Pancreas (tissue), 10 donors: ENCODE results near the gene TBX21. TPM values are rescaled to one million over a fixed set of nuclear protein-coding genes. Genes with fewer than 3 reads are reported as not detected.

Experiments
- ATAC-seq, 4 donors: fragments of 200-7000 bp; cut with Tn5 transposase; one replicate each; pipeline versions ENCODE4 v1.8.0 to v1.9.1; 2020; ENCODE audit warnings: mild to moderate bottlenecking in 4 of 4, moderate library complexity in 4 of 4
- DNase-seq, 6 donors: peaks; one replicate each; pipeline ENCODE4 v3.0.0-alpha.2; 2020
- FAIRE-seq: peaks from 2 replicates; lab custom pipeline; 2012; peaks lifted over from hg19 to GRCh38; lab: Jason Lieb, UNC
- H3K27ac ChIP-seq, 4 donors: fragments of 200-600 bp; sonication (generic); 1 replicate in 3 of 4; 2 replicates in 1 of 4; pipeline versions ENCODE4 v1.5.0 to v1.8.0; 2020
- H3K27me3 ChIP-seq, 4 donors: fragments of 200-600 bp; one replicate each; pipeline ENCODE4 v1.8.0; 2021
- H3K36me3 ChIP-seq, 3 donors: fragments of 200-600 bp; sonication (generic) in 1 of 3; one replicate each; pipeline versions ENCODE4 v1.5.0 to v1.8.0; 2020 to 2021
- H3K4me1 ChIP-seq, 3 donors: fragments of 200-600 bp; one replicate each; pipeline ENCODE4 v1.8.0; 2021
- H3K4me3 ChIP-seq, 4 donors: fragments of 200-600 bp; sonication (generic) in 2 of 4; one replicate each; pipeline versions ENCODE4 v1.5.0 to v1.8.0; 2020 to 2021
- H3K9me3 ChIP-seq, 4 donors: fragments of 200-600 bp; one replicate each; pipeline ENCODE4 v1.8.0; 2021
- CTCF ChIP-seq, 4 donors: fragments of 200-600 bp; sonication (generic) in 3 of 4; IDR thresholded peaks; one replicate each; pipeline versions ENCODE4 v1.5.0 to v1.8.0; 2021; ENCODE audit warnings: antibody characterized with exemption in 4 of 4
- WGBS, 2 donors: extraction: QIAGEN DNeasy Blood & Tissue Kit; methylation state at CpG; one replicate each; pipeline ENCODE4 v1.1.7; 2013; 5-methylcytosine and 5-hydroxymethylcytosine counted together
- intact Hi-C, 3 donors: fragments of 100-400 bp; cut with DNase I; formaldehyde crosslinking; loops; one replicate each; pipeline versions ENCODE4 v1.11.1 to v1.14.2; 2022
- polyA plus RNA-seq, 2 donors: library from polyadenylated mRNA; stranded (reverse); fragments of 200-250 nt; gene quantifications; one replicate each; pipeline ENCODE4 v1.2.3, GENCODE V29; 2013
- total RNA-seq, 6 donors: library from RNA; stranded (reverse); fragmentation: NEBNext Ultra II Directional in 4 of 6; extraction: Animal tissue kit (Norgen Biotek cat#: 25700) in 4 of 6; gene quantifications; one replicate each; pipeline versions ENCODE4 v1.2.1 to v1.2.4, GENCODE V29; 2021 to 2023
- donor health status: healthy with polysubstance abuse.
- donor health status: DM: no; HTN: no; CAD: no; lungs with moderate emphysema.
- donor health status: DM: no; HTN: no; CAD: no.
- donor health status: control.
- donor health status: control.
- donor health status: Bipolar disorder and iron deficiency.
- donor health status: DM: yes; HTN: yes; CAD: no.
- donor health status: DM: no; HTN: no; CAD: no.
- donor health status: DM: no; HTN: no; CAD: no.
- donor health status: DM: yes; HTN: yes; CAD: no.

Gene TBX21
- total and polyA plus RNA-seq, 8 donors = 0.09 to 0.40 (median 0.17) TPM; not detected in 2

DNA sequence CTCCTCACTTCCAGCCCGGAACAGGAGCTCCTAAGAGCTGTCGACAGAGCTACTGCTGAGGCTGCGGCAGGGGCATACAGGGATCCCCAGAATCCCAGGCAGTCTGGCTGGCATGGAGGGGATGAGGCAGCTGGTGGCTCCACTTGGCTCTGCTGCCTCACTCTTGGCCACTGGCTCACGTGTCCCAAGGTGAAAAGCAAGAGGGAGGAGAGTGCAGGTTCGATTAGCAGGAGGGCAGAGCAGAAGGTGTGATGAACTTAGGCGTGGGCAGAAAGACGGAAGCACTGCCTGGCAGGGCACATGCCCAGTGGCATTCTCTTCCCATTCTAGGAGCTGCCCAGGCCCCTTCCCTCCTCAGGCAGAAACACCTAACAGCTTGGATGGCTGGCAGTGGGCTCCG is 11.3 kb upstream of the TBX21 start:
- Histone ChIP-seq H3K36me3 (no peaks in the 10 kb centered on the region), H3K27ac (no peak overlapping the region), H3K4me1 (no peaks in the 10 kb centered on the region), H3K27me3 (peaks cover 0 to 9% (median 4%) of the 10 kb centered on the region in 4 donors), H3K9me3 (no peaks in the 10 kb centered on the region), H3K4me3 (no peak overlapping the region)
- FAIRE-seq (no peak), DNase-seq (no peak), ATAC-seq (no peak)
- intact Hi-C loops = no loop called here
- no peak for TF ChIP-seq CTCF (IDR thresholded peaks at IDR 0.05)
- 32 to 37% methylated on average over 8 of the region's 8 CpGs for WGBS, 2 donors

- ATAC-seq = no peak
- no peaks in the 10 kb centered on the region for H3K36me3 ChIP-seq
- intact Hi-C loops = no loop called here
- no peak overlapping the region for H3K27ac ChIP-seq
- FAIRE-seq = no peak
- H3K4me3 ChIP-seq = no peak overlapping the region
- no peak for TF ChIP-seq CTCF (IDR thresholded peaks at IDR 0.05)
- no peaks in the 10 kb centered on the region for H3K9me3 ChIP-seq
- WGBS, 2 donors = 77 to 80% methylated on average over 2 of the region's 2 CpGs
- peaks cover 0 to 9% (median 4%) of the 10 kb centered on the region in 4 donors for H3K27me3 ChIP-seq
- no peaks in the 10 kb centered on the region for H3K4me1 ChIP-seq
- no peak for DNase-seq
These were observed 8.3 kb upstream of the TBX21 start for GRCh38 chr17:47724705-47725104.

GRCh38 chr17:47725446-47726111 is 7.5 kb upstream of the TBX21 start:
- TF ChIP-seq CTCF (IDR thresholded peaks at IDR 0.05) = no peak
- no peaks in the 10 kb centered on the region for H3K36me3 ChIP-seq
- ATAC-seq (no peak), DNase-seq (no peak), FAIRE-seq (no peak)
- no peak overlapping the region for H3K27ac ChIP-seq
- peaks cover 0 to 9% (median 4%) of the 10 kb centered on the region in 4 donors for H3K27me3 ChIP-seq
- H3K9me3 ChIP-seq = no peaks in the 10 kb centered on the region
- WGBS, 2 donors = 65 to 66% methylated on average over 13 of the region's 13 CpGs
- no peaks in the 10 kb centered on the region for H3K4me1 ChIP-seq
- H3K4me3 ChIP-seq = no peak overlapping the region
- intact Hi-C loops = no loop called here

GRCh38 chr17:47726796-47727703 is 6.0 kb upstream of the TBX21 start:
- ATAC-seq = no peak
- no peak for FAIRE-seq
- WGBS, 2 donors = 82 to 91% methylated on average over 12 of the region's 12 CpGs

More at GRCh38 chr17:47726796-47727703, 6.0 kb upstream of the TBX21 start:
- TF ChIP-seq CTCF (IDR thresholded peaks at IDR 0.05) = no peak
- intact Hi-C loops = no loop called here
- Histone ChIP-seq H3K9me3 (no peaks in the 10 kb centered on the region), H3K4me1 (no peaks in the 10 kb centered on the region), H3K36me3 (no peaks in the 10 kb centered on the region), H3K27me3 (peaks cover 0 to 8% (median under 1%) of the 10 kb centered on the region in 4 donors), H3K27ac (no peak overlapping the region), H3K4me3 (no peak overlapping the region)
- DNase-seq = no peak
